Activated CD4-positive, alpha-beta T cell treated with anti-CD3 and anti-CD28 coated beads for 36 hours (primary cell): ENCODE measurements around the gene NID1. TPM values are rescaled to one million over a fixed set of nuclear protein-coding genes. Genes with fewer than 3 reads are reported as not detected.

Experiments used
- ATAC-seq: fragments of 200-7000 bp; cut with Tn5 transposase; one replicate; pipeline ENCODE4 v1.10.0; 2021; ENCODE audit warnings: mild to moderate bottlenecking, moderate library complexity
- CTCF ChIA-PET: fragments of 350-600 bp; sonication (Branson Sonifier 250); formaldehyde crosslinking; loops from one replicate; lab custom pipeline; 2021; ENCODE audit warnings: antibody characterized with exemption; lab: Charles Lee
- POLR2A ChIA-PET: fragments of 350-600 bp; sonication (Branson Sonifier 250); formaldehyde crosslinking; loops from one replicate; lab custom pipeline; 2021; ENCODE audit warnings: antibody characterized with exemption, inconsistent platforms; lab: Charles Lee
- DNase-seq: peaks from one replicate; pipeline ENCODE4 v3.0.0-alpha.2; 2020
- H3K27ac Mint-ChIP-seq: one replicate; pipeline ENCODE4 v1.8.0; 2021; ENCODE audit warnings: mixed read lengths
- H3K27me3 Mint-ChIP-seq: one replicate; pipeline ENCODE4 v1.8.0; 2021; ENCODE audit warnings: mixed read lengths
- H3K36me3 Mint-ChIP-seq: one replicate; pipeline ENCODE4 v1.8.0; 2021; ENCODE audit warnings: low read depth, mixed read lengths
- H3K4me1 Mint-ChIP-seq: one replicate; pipeline ENCODE4 v1.8.0; 2021; ENCODE audit warnings: mixed read lengths
- H3K4me3 Mint-ChIP-seq: one replicate; pipeline ENCODE4 v1.8.0; 2021; ENCODE audit warnings: mild to moderate bottlenecking, moderate library complexity, mixed read lengths
- H3K9me3 Mint-ChIP-seq: one replicate; pipeline ENCODE4 v1.8.0; 2021; ENCODE audit warnings: low read depth, mixed read lengths
- intact Hi-C, 2 experiments: fragments of 100-400 bp; cut with DNase I in 1 of 2; cut with micrococcal nuclease in 1 of 2; formaldehyde crosslinking; loops; one replicate each; pipeline versions ENCODE4 v1.14.2 to v1.15.1; 2022 to 2024; cut with DNase I, micrococcal nuclease
- total RNA-seq, 2 experiments: library from RNA; stranded (reverse); gene quantifications; one replicate each; pipeline ENCODE4 v1.2.3, GENCODE V29; 2021

The NID1 gene
- total RNA-seq, 2 experiments from 2014 or later = 0.07 to 0.14 TPM

GRCh38 chr1:235951661-235952060 is 113.2 kb downstream of the NID1 start:
- no peak for DNase-seq
- intact Hi-C loops = loop anchor here (2.0 to 5.0 kb wide), 4 partner anchors 39 to 85 kb away; partner anchors contain the start of gene LYST (in 2 of the 2)
- Mint-ChIP-seq H3K36me3 (no peaks in the 10 kb centered on the region), H3K27me3 (no peaks in the 10 kb centered on the region), H3K27ac (no peak overlapping the region), H3K4me3 (no peak overlapping the region), H3K4me1 (peaks cover 34% of the 10 kb centered on the region), H3K9me3 (no peaks in the 10 kb centered on the region)
- ChIA-PET CTCF (interaction anchor here (0.9 to 2.1 kb wide), 2 partner anchors 9 to 21 kb away, joined by 3 to 11 read pairs; no protein-coding TSS in a partner anchor), POLR2A (no interaction called here)
- no peak for ATAC-seq

GRCh38 chr1:235950318-235950717 is 114.6 kb downstream of the NID1 start:
- DNase-seq (no peak), ATAC-seq (no peak)
- H3K4me3 Mint-ChIP-seq = no peak overlapping the region
- ChIA-PET POLR2A (no interaction called here), CTCF (interaction anchor here (1.0 to 2.1 kb wide), 3 partner anchors 10 to 24 kb away, joined by 3 to 11 read pairs (median 4); no protein-coding TSS in a partner anchor)
- H3K36me3 Mint-ChIP-seq = no peaks in the 10 kb centered on the region
- H3K27me3 Mint-ChIP-seq = no peaks in the 10 kb centered on the region
- intact Hi-C loops = loop anchor here in 1 of 2 experiments (5.0 kb wide), 2 partner anchors 38 to 83 kb away; partner anchors contain the start of gene LYST
- peaks cover 40% of the 10 kb centered on the region for H3K4me1 Mint-ChIP-seq
- H3K27ac Mint-ChIP-seq = no peak overlapping the region
- H3K9me3 Mint-ChIP-seq = no peaks in the 10 kb centered on the region

DNA sequence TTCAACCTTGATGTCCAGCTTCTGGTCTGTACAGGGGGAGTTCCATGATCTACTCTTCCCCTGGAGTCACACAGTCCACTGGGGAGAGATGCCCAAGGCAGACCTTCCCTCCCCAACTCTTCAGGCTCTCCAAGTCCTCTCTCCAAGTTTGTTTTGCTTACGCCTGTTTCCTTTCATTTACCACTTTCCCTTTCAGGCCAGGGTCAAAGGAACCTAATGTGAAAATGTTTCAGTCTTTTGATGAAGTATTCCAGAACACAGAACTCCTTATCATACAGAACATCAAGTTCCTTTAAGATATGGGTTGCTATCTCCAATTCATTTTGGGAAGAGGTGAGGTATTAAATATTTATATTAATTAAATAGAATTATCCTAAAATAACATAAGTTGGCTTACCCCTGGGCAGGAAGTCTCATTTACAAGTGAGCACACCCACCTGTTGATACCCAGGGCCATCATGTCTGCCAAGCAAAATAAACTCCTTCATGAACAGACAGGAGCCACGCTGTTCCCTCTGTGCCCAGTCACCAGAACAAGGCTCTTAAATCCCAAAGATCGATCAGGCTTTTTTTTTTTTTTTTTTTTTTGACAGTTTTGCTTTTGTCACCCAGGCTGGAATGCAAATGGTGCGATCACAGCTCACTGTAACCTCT is 116.0 kb downstream of the NID1 start:
- Mint-ChIP-seq H3K27me3 (no peaks in the 10 kb centered on the region), H3K4me1 (peaks cover 26% of the 10 kb centered on the region), H3K36me3 (no peaks in the 10 kb centered on the region), H3K4me3 (no peak overlapping the region), H3K9me3 (no peaks in the 10 kb centered on the region), H3K27ac (no peak overlapping the region)
- intact Hi-C loops = no loop called here
- DNase-seq (no peak), ATAC-seq (no peak)
- CTCF ChIA-PET = interaction anchor here (0.7 to 1.4 kb wide), 4 partner anchors 8 to 23 kb away, joined by 3 to 10 read pairs (median 4); no protein-coding TSS in a partner anchor
- POLR2A ChIA-PET = no interaction called here

DNA sequence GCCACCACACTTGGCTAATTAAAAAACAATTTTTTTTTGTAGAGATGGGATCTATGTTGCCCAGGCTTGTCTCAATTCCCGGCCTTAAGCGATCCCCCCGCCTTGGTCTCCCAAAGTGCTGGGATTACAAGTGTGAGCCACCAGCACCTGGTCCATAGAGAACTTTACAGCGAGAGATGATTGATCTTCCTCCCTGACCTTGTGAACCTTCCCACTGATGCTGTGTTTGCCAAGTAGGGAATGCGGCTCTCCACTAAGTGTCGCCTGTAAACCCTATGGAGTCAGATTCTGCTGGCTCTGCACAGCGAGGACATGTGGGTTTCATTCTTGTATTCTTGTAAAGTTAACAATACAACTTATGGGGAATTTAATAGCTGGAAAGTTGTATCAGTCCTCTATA is 116.9 kb downstream of the NID1 start:
- Mint-ChIP-seq H3K36me3 (no peaks in the 10 kb centered on the region), H3K4me3 (no peak overlapping the region), H3K27ac (no peak overlapping the region), H3K4me1 (peaks cover 17% of the 10 kb centered on the region), H3K9me3 (no peaks in the 10 kb centered on the region), H3K27me3 (no peaks in the 10 kb centered on the region)
- POLR2A ChIA-PET = no interaction called here
- intact Hi-C loops = no loop called here
- CTCF ChIA-PET = interaction anchor here (0.8 to 1.4 kb wide), 3 partner anchors 8 to 58 kb away, joined by 3 to 10 read pairs (median 4); no protein-coding TSS in a partner anchor
- DNase-seq (no peak), ATAC-seq (no peak)

GRCh38 chr1:235946571-235946981 is 118.3 kb downstream of the NID1 start:
- ChIA-PET POLR2A (no interaction called here), CTCF (interaction anchor here (0.7 to 1.1 kb wide), 2 partner anchors 101 to 112 kb away, joined by 3 to 4 read pairs; no protein-coding TSS in a partner anchor)
- H3K4me3 Mint-ChIP-seq = no peak overlapping the region
- DNase-seq (no peak), ATAC-seq (no peak)
- no peaks in the 10 kb centered on the region for H3K9me3 Mint-ChIP-seq
- intact Hi-C loops = no loop called here
- no peaks in the 10 kb centered on the region for H3K36me3 Mint-ChIP-seq
- H3K27me3 Mint-ChIP-seq = no peaks in the 10 kb centered on the region
- no peak overlapping the region for H3K27ac Mint-ChIP-seq
- peaks cover 8% of the 10 kb centered on the region for H3K4me1 Mint-ChIP-seq

- POLR2A ChIA-PET = no interaction called here
- intact Hi-C loops = no loop called here
- no peaks in the 10 kb centered on the region for H3K9me3 Mint-ChIP-seq
- no peaks in the 10 kb centered on the region for H3K36me3 Mint-ChIP-seq
- peaks cover 8% of the 10 kb centered on the region for H3K4me1 Mint-ChIP-seq
- no peaks in the 10 kb centered on the region for H3K27me3 Mint-ChIP-seq
- DNase-seq (no peak), ATAC-seq (no peak)
- no peak overlapping the region for H3K27ac Mint-ChIP-seq
- CTCF ChIA-PET = interaction anchor here (0.7 to 1.1 kb wide), 2 partner anchors 100 to 111 kb away, joined by 3 to 4 read pairs; no protein-coding TSS in a partner anchor
- no peak overlapping the region for H3K4me3 Mint-ChIP-seq
These were observed 118.9 kb downstream of the NID1 start for GRCh38 chr1:235945775-235946570.

DNA sequence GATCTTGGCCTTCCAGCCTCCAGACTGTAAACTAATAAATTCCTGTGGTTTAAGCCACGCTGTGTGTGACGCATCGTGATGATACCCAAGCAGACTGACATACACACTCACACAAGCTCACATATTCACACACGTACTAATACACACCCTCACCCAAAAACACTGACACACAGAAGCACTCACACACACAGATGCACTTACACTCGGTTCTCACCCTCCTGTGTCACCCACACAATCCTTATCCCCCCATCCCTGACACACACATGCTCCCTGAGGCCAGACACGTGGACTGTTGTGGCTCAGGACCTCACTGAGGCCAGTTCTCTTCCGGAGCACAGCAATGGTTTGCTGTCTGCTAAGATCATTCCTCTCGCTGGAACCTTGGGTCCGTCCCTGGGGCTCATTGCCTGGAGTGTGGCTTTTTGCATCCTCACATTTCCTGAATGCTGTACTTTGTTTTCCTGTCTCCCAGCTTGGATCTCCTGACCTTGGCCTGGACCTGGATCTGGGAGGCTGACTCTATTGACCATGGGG is 121.2 kb downstream of the NID1 start:
- intact Hi-C loops = no loop called here
- Mint-ChIP-seq H3K4me1 (peaks cover 19% of the 10 kb centered on the region), H3K27me3 (no peaks in the 10 kb centered on the region), H3K9me3 (no peaks in the 10 kb centered on the region), H3K27ac (no peak overlapping the region), H3K4me3 (no peak overlapping the region), H3K36me3 (no peaks in the 10 kb centered on the region)
- POLR2A ChIA-PET = interaction anchor here (0.7 kb wide), 1 partner anchor 31 kb away, joined by 3 read pairs; no protein-coding TSS in a partner anchor
- CTCF ChIA-PET = interaction anchor here (1.0 kb wide), 1 partner anchor 10 kb away, joined by 3 read pairs; no protein-coding TSS in a partner anchor
- ATAC-seq (no peak), DNase-seq (no peak)

- H3K36me3 Mint-ChIP-seq = no peaks in the 10 kb centered on the region
- POLR2A ChIA-PET = interaction anchor here (0.7 kb wide), 1 partner anchor 32 kb away, joined by 3 read pairs; no protein-coding TSS in a partner anchor
- CTCF ChIA-PET = interaction anchor here (0.9 to 1.0 kb wide), 2 partner anchors 9 to 52 kb away, joined by 3 read pairs; no protein-coding TSS in a partner anchor
- intact Hi-C loops = no loop called here
- no peaks in the 10 kb centered on the region for H3K9me3 Mint-ChIP-seq
- H3K27ac Mint-ChIP-seq = no peak overlapping the region
- DNase-seq (no peak), ATAC-seq (no peak)
- no peaks in the 10 kb centered on the region for H3K27me3 Mint-ChIP-seq
- H3K4me3 Mint-ChIP-seq = no peak overlapping the region
- H3K4me1 Mint-ChIP-seq = peaks cover 23% of the 10 kb centered on the region
These were observed 121.8 kb downstream of the NID1 start for GRCh38 chr1:235942979-235943575.

DNA sequence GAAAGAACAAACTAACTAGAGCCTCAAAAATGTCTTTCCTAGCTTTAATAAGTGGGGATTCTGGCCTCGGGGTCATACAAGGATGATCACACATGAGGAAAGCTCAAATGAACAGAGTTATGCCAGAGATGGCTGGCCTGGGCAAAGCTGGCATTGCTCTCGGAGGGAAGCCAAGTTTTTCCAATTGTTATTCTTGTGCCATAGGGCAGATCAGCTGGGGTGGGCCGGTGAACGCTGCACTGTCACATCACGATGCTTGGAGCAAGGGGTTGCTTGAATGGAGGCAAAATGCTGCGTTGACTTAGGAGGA is 122.3 kb downstream of the NID1 start:
- Mint-ChIP-seq H3K27ac (no peak overlapping the region), H3K9me3 (no peaks in the 10 kb centered on the region), H3K27me3 (no peaks in the 10 kb centered on the region), H3K4me1 (peaks cover 23% of the 10 kb centered on the region), H3K36me3 (no peaks in the 10 kb centered on the region), H3K4me3 (no peak overlapping the region)
- ATAC-seq (no peak), DNase-seq (no peak)
- intact Hi-C loops = no loop called here
- CTCF ChIA-PET = interaction anchor here (0.6 to 0.9 kb wide), 5 partner anchors 9 to 854 kb away, joined by 3 read pairs; no protein-coding TSS in a partner anchor
- POLR2A ChIA-PET = no interaction called here

- ChIA-PET POLR2A (no interaction called here), CTCF (interaction anchor here (0.6 to 1.2 kb wide), 6 partner anchors 9 to 854 kb away, joined by 3 to 6 read pairs (median 3); no protein-coding TSS in a partner anchor)
- Mint-ChIP-seq H3K4me1 (peaks cover 28% of the 10 kb centered on the region), H3K27ac (no peak overlapping the region), H3K4me3 (no peak overlapping the region), H3K36me3 (no peaks in the 10 kb centered on the region), H3K27me3 (no peaks in the 10 kb centered on the region), H3K9me3 (no peaks in the 10 kb centered on the region)
- intact Hi-C loops = no loop called here
- no peak for DNase-seq
- no peak for ATAC-seq
These were observed 122.8 kb downstream of the NID1 start for GRCh38 chr1:235941876-235942624.
